Measurements from ENCODE around the gene MICAL3. TPM values are rescaled to one million over a fixed set of nuclear protein-coding genes. Genes with fewer than 3 reads are reported as not detected.

MICAL3 gene
- total and polyA plus RNA-seq, 2 of the 8 experiments (the other 6 are each of a cell fraction or from before 2014, with no cell fraction given): 8.3 to 41.8 TPM

DNA sequence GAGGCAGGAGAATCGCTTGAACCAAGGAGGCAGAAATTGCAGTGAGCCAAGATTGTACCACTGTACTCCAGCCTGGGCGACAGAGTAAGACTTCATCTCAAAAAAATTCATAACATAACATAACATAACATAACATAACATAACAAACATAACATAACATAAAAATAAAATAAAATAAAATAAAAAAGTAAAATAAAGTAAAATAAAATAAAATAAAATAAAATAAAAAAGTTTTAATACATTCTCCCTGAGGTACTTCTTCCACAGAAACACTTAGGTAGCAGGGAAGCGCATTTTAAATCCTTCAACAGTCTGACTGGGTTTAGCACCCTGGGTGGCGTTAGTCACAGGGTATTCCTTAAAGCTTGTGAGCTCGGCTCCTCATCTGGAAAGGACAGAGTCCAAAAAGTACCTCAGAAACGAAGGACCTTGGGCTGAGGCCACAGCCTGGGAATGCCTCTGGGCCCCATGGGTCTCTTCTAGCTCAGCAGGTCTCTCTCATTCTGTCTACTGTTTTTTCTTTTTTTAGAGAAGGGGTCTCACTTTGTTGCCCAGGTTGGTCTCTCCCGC lies 41.7 kb downstream of the MICAL3 start:
- H2BK15ac ChIP-seq (ENCODE audit: low read length): no peak overlapping the region
- H3K23ac ChIP-seq (ENCODE audit: insufficient read length): no peak overlapping the region
- H3K23me2 ChIP-seq (ENCODE audit: low read depth, low read length): no peaks in the 10 kb centered on the region
- peaks cover 22% of the 10 kb centered on the region for H3K79me1 ChIP-seq (ENCODE audit: low read depth, low read length)
- no peak overlapping the region for H3K4ac ChIP-seq (replicated peaks; ENCODE audit: insufficient read length, low read depth, low read length)
- H3K18ac ChIP-seq (ENCODE audit: extremely low read depth, low read length): no peak overlapping the region
- no peak overlapping the region for H2BK5ac ChIP-seq (ENCODE audit: low read depth, low read length)
- no peaks in the 10 kb centered on the region for H3K27me3 ChIP-seq (replicated peaks in 1 of 4; ENCODE audit: control insufficient read depth in 3 of 4, extremely low read depth in 1 of 4, insufficient read depth in 3 of 4, low read length in 3 of 4)
- DNase-seq (ENCODE audit: low read depth in 1 of 2, low spot score in 2 of 2): no peak
- no peak overlapping the region for H3K56ac ChIP-seq (replicated peaks; ENCODE audit: insufficient read length, low read depth, low read length)
- 89% methylated on average over 7 of the region's 7 CpGs; no CpG with 5 or more reads in 1 of the 2 experiments for WGBS, 2 experiments (ENCODE audit: extremely low coverage in 1 of 2, insufficient coverage in 1 of 2, insufficient read length in 1 of 2, insufficient replicate concordance in 2 of 2, low coverage in 1 of 2, low lambda C conversion rate in 2 of 2, missing lambda C conversion rate in 1 of 2)
- no peak overlapping the region for H3K14ac ChIP-seq (ENCODE audit: insufficient read length)
- no peak overlapping the region for H3K9ac ChIP-seq (replicated peaks in 1 of 4; ENCODE audit: extremely low read depth in 1 of 4, low read depth in 3 of 4, low read length in 3 of 4)
- H3K9me3 ChIP-seq (ENCODE audit: insufficient read depth in 2 of 2, low read depth in 1 of 2, low read length in 1 of 2): no peaks in the 10 kb centered on the region
- POLR2A ChIA-PET (ENCODE audit: partially characterized antibody): no interaction called here
- H4K5ac ChIP-seq (ENCODE audit: insufficient read length, low read depth, low read length): no peak overlapping the region
- H4K91ac ChIP-seq (replicated peaks; ENCODE audit: insufficient read length, low read length): no peak overlapping the region
- no peaks in the 10 kb centered on the region for H3K36me3 ChIP-seq (ENCODE audit: control insufficient read depth in 2 of 4, insufficient read depth in 4 of 4, low read length in 3 of 4)
- no peak for FAIRE-seq
- no peak overlapping the region for H2AK5ac ChIP-seq (ENCODE audit: low read depth, low read length)
- peaks cover 2 to 10% (median 7%) of the 10 kb centered on the region in 4 experiments for H3K4me1 ChIP-seq (replicated peaks in 1 of 4; ENCODE audit: control insufficient read depth in 3 of 4, insufficient read depth in 4 of 4, low read length in 3 of 4)
- H4K8ac ChIP-seq (ENCODE audit: extremely low read depth, insufficient read depth, low read length): no peak overlapping the region
- H2BK120ac ChIP-seq (replicated peaks; ENCODE audit: low read depth, low read length): no peak overlapping the region
- H2BK20ac ChIP-seq (ENCODE audit: low read length): no peak overlapping the region
- CTCF ChIA-PET (ENCODE audit: partially characterized antibody): interaction anchor here (1.0 kb wide), 1 partner anchor 32 kb away, joined by 3 read pairs; no protein-coding TSS in a partner anchor
- H2AFZ ChIP-seq (ENCODE audit: low read length): no peak overlapping the region
- H3K4me2 ChIP-seq (ENCODE audit: insufficient read depth in 1 of 2, low read depth in 2 of 2, low read length in 2 of 2): no peak overlapping the region
- H4K20me1 ChIP-seq (replicated peaks in 1 of 2; ENCODE audit: control insufficient read depth in 1 of 2, insufficient read depth in 2 of 2, low read length in 2 of 2): peaks cover 0 to 18% of the 10 kb centered on the region in 2 experiments
- no peak overlapping the region for H2BK12ac ChIP-seq (ENCODE audit: low read depth, low read length)
- H3K27ac ChIP-seq (ENCODE audit: low read depth, low read length): no peak overlapping the region
- no peak overlapping the region for H3K4me3 ChIP-seq (ENCODE audit: extremely low read depth in 1 of 4, insufficient read depth in 2 of 4, low read depth in 3 of 4, low read length in 4 of 4)
- peaks cover 4 to 54% of the 10 kb centered on the region in 2 experiments for H3K79me2 ChIP-seq (ENCODE audit: control insufficient read depth in 1 of 2, insufficient read depth in 2 of 2, low read length in 2 of 2)
- TF ChIP-seq SP4 (IDR thresholded peaks at IDR 0.05; ENCODE audit: low read length): no peak
- no peak for TF ChIP-seq CREB1 (IDR thresholded peaks at IDR 0.05)
- no peak for TF ChIP-seq NRF1 (IDR thresholded peaks at IDR 0.05; ENCODE audit: low read depth, low read length)
- no peak for TF ChIP-seq RAD21 (IDR thresholded peaks at IDR 0.05 in 1 of 2, conservative IDR thresholded peaks at IDR 0.05 in 1 of 2; ENCODE audit: low read depth in 2 of 2, low read length in 2 of 2)
- TF ChIP-seq CBX8 (IDR thresholded peaks at IDR 0.05; ENCODE audit: borderline replicate concordance, low read depth, low read length): no peak
- no peak for TF ChIP-seq ASH2L (IDR thresholded peaks at IDR 0.05; ENCODE audit: low read length)
- TF ChIP-seq TBP (IDR thresholded peaks at IDR 0.05; ENCODE audit: low read depth, low read length): no peak
- no peak for TF ChIP-seq CEBPB (IDR thresholded peaks at IDR 0.05; ENCODE audit: low read depth, low read length)
- no peak for TF ChIP-seq RXRA (IDR thresholded peaks at IDR 0.05; ENCODE audit: insufficient read depth, low read depth, low read length)
- no peak for TF ChIP-seq SUZ12 (IDR thresholded peaks at IDR 0.05; ENCODE audit: low read length)
- TF ChIP-seq GTF2F1 (IDR thresholded peaks at IDR 0.05; ENCODE audit: borderline replicate concordance, low read depth, low read length): no peak
- no peak for TF ChIP-seq KDM5A (IDR thresholded peaks at IDR 0.05; ENCODE audit: low read length)
- no peak for TF ChIP-seq TCF12 (IDR thresholded peaks at IDR 0.05; ENCODE audit: low read depth, low read length)
- no peak for TF ChIP-seq PHF8 (conservative IDR thresholded peaks at IDR 0.05; ENCODE audit: low read depth, low read length)
- TF ChIP-seq SIX5 (IDR thresholded peaks at IDR 0.05; ENCODE audit: low read depth, low read length): no peak
